Nephron progenitor cell (in vitro differentiated cells): ENCODE measurements around the gene SYNJ2.
A peak's percentile ranks its signal among the peaks of the same experiment; 100 is the strongest.

Experiments
- DNase-seq: peaks from one replicate; pipeline ENCODE4 v3.0.0; 2021
- H3K27ac Mint-ChIP-seq: 2 replicates; pipeline ENCODE4 v1.8.0; 2021; ENCODE audit warnings: mild to moderate bottlenecking, moderate library complexity, mixed read lengths
- H3K27me3 Mint-ChIP-seq: 2 replicates; pipeline ENCODE4 v1.8.0; 2021; ENCODE audit warnings: mild to moderate bottlenecking, low read depth, mixed read lengths; ENCODE audit not compliant: poor library complexity
- H3K36me3 Mint-ChIP-seq: 2 replicates; pipeline ENCODE4 v1.8.0; 2021; ENCODE audit warnings: low read depth, mixed read lengths
- H3K4me1 Mint-ChIP-seq: 2 replicates; pipeline ENCODE4 v1.8.0; 2021; ENCODE audit warnings: mixed read lengths
- H3K4me3 Mint-ChIP-seq: 2 replicates; pipeline ENCODE4 v1.8.0; 2021; ENCODE audit warnings: mild to moderate bottlenecking, moderate library complexity, mixed read lengths
- H3K9me3 Mint-ChIP-seq: 2 replicates; pipeline ENCODE4 v1.8.0; 2021; ENCODE audit warnings: mild to moderate bottlenecking, moderate library complexity, mixed read lengths
- TF ChIP-seq, protein P1 (sequence below): fragments of 200-600 bp; sonication (generic); IDR thresholded peaks from 2 replicates; pipeline ENCODE4 v1.5.0; 2021; ENCODE audit warnings: antibody characterized with exemption

Gene SYNJ2

DNA sequence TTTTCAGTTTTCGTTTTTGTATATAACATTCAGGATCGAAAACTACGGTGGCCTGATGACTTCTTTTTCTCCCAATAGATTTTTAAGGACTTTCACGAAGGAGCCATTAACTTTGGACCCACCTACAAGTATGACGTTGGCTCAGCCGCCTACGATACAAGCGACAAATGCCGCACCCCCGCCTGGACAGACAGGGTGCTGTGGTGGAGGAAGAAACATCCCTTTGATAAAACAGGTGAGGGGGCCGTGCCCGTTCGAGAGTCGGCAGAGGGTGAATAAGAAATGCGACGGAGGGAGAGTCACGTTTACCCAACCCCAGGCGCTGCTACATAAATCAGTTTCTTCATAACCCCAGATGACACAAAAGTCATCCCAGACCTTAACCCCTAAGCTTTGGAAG, 94.9 kb downstream of the SYNJ2 start:
- Mint-ChIP-seq H3K27me3 (peaks cover 5% of the 10 kb centered on the region), H3K27ac (peak overlapping the region; percentile 78), H3K4me1 (peaks cover 11% of the 10 kb centered on the region), H3K36me3 (peaks cover 16% of the 10 kb centered on the region), H3K9me3 (no peaks in the 10 kb centered on the region), H3K4me3 (no peak overlapping the region)
- DNase-seq = no peak
- TF ChIP-seq, protein P1, sequence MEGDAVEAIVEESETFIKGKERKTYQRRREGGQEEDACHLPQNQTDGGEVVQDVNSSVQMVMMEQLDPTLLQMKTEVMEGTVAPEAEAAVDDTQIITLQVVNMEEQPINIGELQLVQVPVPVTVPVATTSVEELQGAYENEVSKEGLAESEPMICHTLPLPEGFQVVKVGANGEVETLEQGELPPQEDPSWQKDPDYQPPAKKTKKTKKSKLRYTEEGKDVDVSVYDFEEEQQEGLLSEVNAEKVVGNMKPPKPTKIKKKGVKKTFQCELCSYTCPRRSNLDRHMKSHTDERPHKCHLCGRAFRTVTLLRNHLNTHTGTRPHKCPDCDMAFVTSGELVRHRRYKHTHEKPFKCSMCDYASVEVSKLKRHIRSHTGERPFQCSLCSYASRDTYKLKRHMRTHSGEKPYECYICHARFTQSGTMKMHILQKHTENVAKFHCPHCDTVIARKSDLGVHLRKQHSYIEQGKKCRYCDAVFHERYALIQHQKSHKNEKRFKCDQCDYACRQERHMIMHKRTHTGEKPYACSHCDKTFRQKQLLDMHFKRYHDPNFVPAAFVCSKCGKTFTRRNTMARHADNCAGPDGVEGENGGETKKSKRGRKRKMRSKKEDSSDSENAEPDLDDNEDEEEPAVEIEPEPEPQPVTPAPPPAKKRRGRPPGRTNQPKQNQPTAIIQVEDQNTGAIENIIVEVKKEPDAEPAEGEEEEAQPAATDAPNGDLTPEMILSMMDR = no peak

DNA sequence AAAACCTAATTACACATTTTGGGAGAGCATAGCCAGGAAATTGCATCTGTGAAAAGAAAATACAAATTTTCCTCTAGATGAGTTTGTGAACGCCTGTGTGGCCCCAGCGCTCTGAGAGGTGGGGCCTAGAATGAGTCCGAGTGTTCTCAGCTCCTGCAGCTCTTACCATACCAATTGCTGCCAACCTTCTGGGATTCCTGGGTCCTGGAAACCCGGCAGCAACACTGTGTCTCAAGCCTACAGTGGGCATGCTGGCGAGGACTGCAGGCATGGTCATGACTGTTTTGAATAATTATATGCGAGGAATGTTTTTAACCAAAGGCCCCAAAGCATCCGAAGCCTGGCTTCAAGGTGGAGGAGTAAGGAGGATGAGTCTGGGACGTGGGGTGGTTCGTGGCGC, 96.0 kb downstream of the SYNJ2 start:
- Mint-ChIP-seq H3K27ac (no peak overlapping the region), H3K4me1 (peaks cover 5% of the 10 kb centered on the region), H3K4me3 (no peak overlapping the region), H3K27me3 (peaks cover 5% of the 10 kb centered on the region), H3K9me3 (no peaks in the 10 kb centered on the region), H3K36me3 (peaks cover 20% of the 10 kb centered on the region)
- no peak for DNase-seq
- TF ChIP-seq, protein P1 = no peak

DNA sequence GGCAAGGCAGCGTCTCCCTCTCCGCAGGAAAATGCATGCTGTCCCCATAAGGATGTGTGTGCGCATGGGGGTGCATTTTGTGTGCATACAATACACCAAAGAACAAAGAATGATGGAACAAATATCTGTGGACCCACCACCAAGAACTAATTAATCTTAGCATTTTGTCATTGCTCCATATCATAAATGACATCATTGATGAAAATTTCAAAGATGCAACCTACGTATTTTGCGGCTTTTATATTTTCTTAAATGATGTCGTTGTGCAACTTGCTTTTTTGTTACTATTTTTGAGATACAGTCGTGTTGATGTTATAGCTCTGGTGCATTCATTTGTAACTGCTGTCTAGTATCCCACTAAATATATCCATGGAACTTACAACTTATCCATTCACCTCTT, 96.7 kb downstream of the SYNJ2 start:
- peaks cover 5% of the 10 kb centered on the region for H3K4me1 Mint-ChIP-seq
- no peak overlapping the region for H3K4me3 Mint-ChIP-seq
- peaks cover 24% of the 10 kb centered on the region for H3K36me3 Mint-ChIP-seq
- TF ChIP-seq, protein P1 = no peak
- H3K27ac Mint-ChIP-seq = no peak overlapping the region
- no peaks in the 10 kb centered on the region for H3K9me3 Mint-ChIP-seq
- H3K27me3 Mint-ChIP-seq = peaks cover 5% of the 10 kb centered on the region
- no peak for DNase-seq

DNA sequence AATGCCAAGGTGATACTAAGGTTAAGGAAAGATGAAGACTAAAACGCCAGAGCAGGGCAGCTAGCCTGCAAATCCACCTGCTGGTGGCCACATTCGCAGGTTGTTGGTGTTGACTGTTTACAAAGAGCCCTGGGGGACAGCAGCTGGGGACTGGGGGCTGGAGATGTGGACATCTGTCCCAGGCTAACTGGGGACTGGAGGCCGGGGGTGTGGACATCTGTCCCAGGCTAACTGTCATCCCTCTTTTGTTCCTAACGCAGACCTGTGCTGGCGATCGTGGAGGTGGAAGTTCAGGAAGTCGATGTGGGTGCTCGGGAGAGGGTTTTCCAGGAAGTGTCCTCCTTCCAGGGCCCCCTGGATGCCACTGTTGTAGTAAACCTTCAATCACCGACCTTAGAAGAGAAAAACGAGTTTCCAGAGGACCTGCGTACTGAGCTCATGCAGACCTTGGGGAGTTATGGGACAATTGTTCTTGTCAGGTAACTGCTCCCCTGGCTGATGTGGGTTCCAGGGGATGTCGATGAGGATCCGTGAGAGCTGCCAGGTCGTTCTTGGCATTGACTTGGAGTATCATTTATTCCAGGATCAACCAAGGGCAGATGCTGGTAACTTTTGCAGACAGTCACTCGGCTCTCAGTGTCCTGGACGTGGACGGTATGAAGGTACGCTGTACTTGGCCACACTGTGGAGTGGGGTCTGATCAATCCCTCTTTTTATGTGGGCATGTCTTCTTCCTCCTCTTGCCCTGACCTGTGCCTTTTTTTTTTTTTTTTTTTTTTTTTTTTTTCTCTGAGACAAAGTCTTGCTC, 99.4 kb downstream of the SYNJ2 start:
- no peak overlapping the region for H3K27ac Mint-ChIP-seq
- peaks cover 29% of the 10 kb centered on the region for H3K36me3 Mint-ChIP-seq
- TF ChIP-seq, protein P1 = no peak
- peaks cover 5% of the 10 kb centered on the region for H3K4me1 Mint-ChIP-seq
- DNase-seq = no peak
- H3K4me3 Mint-ChIP-seq = no peak overlapping the region
- H3K27me3 Mint-ChIP-seq = peaks cover 5% of the 10 kb centered on the region
- no peaks in the 10 kb centered on the region for H3K9me3 Mint-ChIP-seq

DNA sequence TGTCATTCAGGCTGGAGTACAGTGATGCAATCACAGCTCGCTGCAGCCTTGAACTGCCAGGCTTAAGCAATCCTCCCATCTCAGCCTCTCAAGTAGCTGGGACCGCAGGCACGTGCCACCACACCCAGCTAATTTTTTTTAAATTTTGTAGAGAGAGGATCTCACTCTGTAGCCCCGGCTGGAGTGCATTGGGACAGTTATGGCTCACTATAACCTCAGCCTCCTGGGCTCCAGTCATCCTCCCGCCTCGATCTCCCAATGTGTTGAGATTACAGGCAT, 99.9 kb downstream of the SYNJ2 start:
- Mint-ChIP-seq H3K4me3 (no peak overlapping the region), H3K27ac (no peak overlapping the region), H3K9me3 (no peaks in the 10 kb centered on the region), H3K36me3 (peaks cover 29% of the 10 kb centered on the region), H3K4me1 (peaks cover 1% of the 10 kb centered on the region), H3K27me3 (peaks cover 5% of the 10 kb centered on the region)
- TF ChIP-seq, protein P1 = no peak
- DNase-seq = no peak
